Ovary (tissue), 9 donors: Measurements from ENCODE around the gene FBXO11. TPM values are rescaled to one million over a fixed set of nuclear protein-coding genes. Genes with fewer than 3 reads are reported as not detected.
A peak's percentile ranks its signal among the peaks of the same experiment; 100 is the strongest.

ENCODE experiments used
- DNase-seq, 5 donors: peaks; one replicate each; pipeline ENCODE4 v3.0.0-alpha.2; 2019 to 2020
- H3K27ac ChIP-seq, 2 donors: fragments of 200-600 bp; one replicate each; pipeline versions ENCODE4 v1.5.1 to v1.8.0; 2019 to 2022
- H3K27me3 ChIP-seq: fragments of 200-600 bp; one replicate; pipeline ENCODE4 v1.8.0; 2022
- H3K36me3 ChIP-seq: fragments of 200-600 bp; sonication (generic); one replicate; pipeline ENCODE4 v1.5.1; 2019
- H3K4me1 ChIP-seq: one replicate; pipeline ENCODE4 v1.8.1; 2013; ENCODE audit warnings: mild to moderate bottlenecking, moderate library complexity; ENCODE audit not compliant: insufficient read depth
- H3K4me3 ChIP-seq: fragments of 200-600 bp; sonication (generic); one replicate; pipeline ENCODE4 v1.5.1; 2017
- H3K9me3 ChIP-seq, 2 donors: fragments of 200-600 bp in 1 of 2; sonication (generic) in 1 of 2; one replicate each; pipeline versions ENCODE4 v1.5.1 to v1.8.1; 2013 to 2019; ENCODE audit warnings: mild to moderate bottlenecking in 1 of 2, moderate library complexity in 1 of 2
- CTCF ChIP-seq, 3 donors: fragments of 450-650 bp in 2 of 3; fragments of 200-600 bp in 1 of 3; IDR thresholded peaks; one replicate each; pipeline versions ENCODE4 v1.5.1 to v1.8.0; 2016 to 2022; ENCODE audit warnings: antibody characterized with exemption in 3 of 3, mild to moderate bottlenecking in 1 of 3
- EP300 ChIP-seq: sonication (generic); formaldehyde crosslinking; IDR thresholded peaks from one replicate; pipeline ENCODE4 v1.6.1; 2017; ENCODE audit warnings: antibody characterized with exemption
- POLR2A ChIP-seq: fragments of 450-650 bp; IDR thresholded peaks from one replicate; pipeline ENCODE4 v1.6.1; 2017; ENCODE audit warnings: antibody characterized with exemption, mild to moderate bottlenecking, moderate library complexity
- WGBS, 3 donors: extraction: QIAGEN DNeasy Blood & Tissue Kit in 1 of 3; methylation state at CpG; one replicate each; pipeline versions ENCODE4 v1.1.5 to v1.1.7; 2013 to 2017; 5-methylcytosine and 5-hydroxymethylcytosine counted together
- intact Hi-C, 4 donors: fragments of 100-400 bp; cut with DNase I; formaldehyde crosslinking; loops; one replicate each; pipeline versions ENCODE4 v1.11.0 to v1.15.1; 2022 to 2023
- polyA plus RNA-seq, 2 donors: library from polyadenylated mRNA; stranded (reverse); fragments of 200-250 nt in 1 of 2; fragments of 350-450 nt in 1 of 2; fragmentation: Illumina TruSeq in 1 of 2; extraction: RNeasy Lipid Tissue Mini Kit (QIAGEN cat#74804) in 1 of 2; gene quantifications; one replicate each; pipeline ENCODE4 v1.2.3, GENCODE V29; 2013 to 2014
- total RNA-seq, 7 donors: library from RNA; depleted of rRNA in 2 of 7; stranded (reverse); fragments of >200 nt in 2 of 7; fragmentation: NEBNext Ultra II Directional in 3 of 7; extraction: Animal tissue kit (Norgen Biotek cat#: 25700) in 3 of 7; gene quantifications; one replicate each; pipeline versions ENCODE4 v1.1.0 to v1.2.4, GENCODE V29; 2016 to 2023
- donor health status: DM: no; HTN: no; CAD: no; lungs with moderate emphysema.
- donor health status: DM: no; HTN: no; CAD: no.
- donor health status: Bipolar disorder and iron deficiency.
- donor health status: DM: yes; HTN: yes; CAD: no.
- donor health status: DM: no; HTN: no; CAD: no.
- donor health status: DM: yes; HTN: yes; CAD: no.

The FBXO11 gene
- total and polyA plus RNA-seq, 9 donors: 35.6 to 85.9 (median 71.1) TPM

GRCh38 chr2:47799031-47799609, 107.2 kb downstream of the FBXO11 start:
- no peaks in the 10 kb centered on the region for H3K36me3 ChIP-seq
- no peak for TF ChIP-seq CTCF (IDR thresholded peaks at IDR 0.05)
- no peak for TF ChIP-seq EP300
- TF ChIP-seq POLR2A: no peak
- no peak overlapping the region for H3K4me3 ChIP-seq
- peaks cover 0 to 9% of the 10 kb centered on the region in 2 donors for H3K9me3 ChIP-seq
- DNase-seq: no peak
- H3K4me1 ChIP-seq: peaks cover 1% of the 10 kb centered on the region
- intact Hi-C loops: no loop called here
- H3K27me3 ChIP-seq: no peaks in the 10 kb centered on the region
- no peak overlapping the region for H3K27ac ChIP-seq
- WGBS, 3 donors: 94 to 99% (median 95%) methylated on average over 6 of the region's 6 CpGs

GRCh38 chr2:47798631-47799030, 107.7 kb downstream of the FBXO11 start:
- 85 to 95% (median 94%) methylated on average over 6 of the region's 6 CpGs for WGBS, 3 donors
- Histone ChIP-seq H3K4me1 (peaks cover 1% of the 10 kb centered on the region), H3K9me3 (peaks cover 0 to 9% of the 10 kb centered on the region in 2 donors), H3K36me3 (no peaks in the 10 kb centered on the region), H3K27ac (no peak overlapping the region), H3K4me3 (no peak overlapping the region), H3K27me3 (no peaks in the 10 kb centered on the region)
- TF ChIP-seq EP300: no peak
- no peak for TF ChIP-seq POLR2A
- no peak for TF ChIP-seq CTCF (IDR thresholded peaks at IDR 0.05)
- DNase-seq: no peak
- intact Hi-C loops: no loop called here

GRCh38 chr2:47796090-47796697, 110.1 kb downstream of the FBXO11 start:
- Histone ChIP-seq H3K36me3 (no peaks in the 10 kb centered on the region), H3K4me1 (peaks cover 1% of the 10 kb centered on the region), H3K4me3 (no peak overlapping the region), H3K27me3 (no peaks in the 10 kb centered on the region), H3K27ac (no peak overlapping the region), H3K9me3 (no peaks in the 10 kb centered on the region)
- TF ChIP-seq EP300 (no peak), POLR2A (no peak), CTCF (IDR thresholded peaks at IDR 0.05) (no peak)
- intact Hi-C loops: no loop called here
- DNase-seq: no peak
- WGBS, 3 donors: 59 to 73% (median 66%) methylated on average over 2 of the region's 2 CpGs

- Histone ChIP-seq H3K9me3 (no peaks in the 10 kb centered on the region), H3K4me1 (peaks cover 6% of the 10 kb centered on the region), H3K4me3 (no peak overlapping the region), H3K27me3 (no peaks in the 10 kb centered on the region), H3K36me3 (no peaks in the 10 kb centered on the region), H3K27ac (peak overlapping the region in 1 of 2 donors; percentile 36)
- DNase-seq: no peak
- intact Hi-C loops: no loop called here
- TF ChIP-seq EP300: no peak
- no peak for TF ChIP-seq CTCF (IDR thresholded peaks at IDR 0.05)
- no peak for TF ChIP-seq POLR2A
- 25 to 50% (median 42%) methylated on average over 7 of the region's 7 CpGs for WGBS, 3 donors
Measured at GRCh38 chr2:47785986-47786385, 120.3 kb downstream of the FBXO11 start.
